ENCODE measurements around the gene PFN1. TPM values are rescaled to one million over a fixed set of nuclear protein-coding genes. Genes with fewer than 3 reads are reported as not detected.

The PFN1 gene
- total and polyA plus RNA-seq, 2 donors (not counting 3 experiments of a cell fraction or from before 2014, with no cell fraction given) = 1,191 to 1,577 TPM

DNA sequence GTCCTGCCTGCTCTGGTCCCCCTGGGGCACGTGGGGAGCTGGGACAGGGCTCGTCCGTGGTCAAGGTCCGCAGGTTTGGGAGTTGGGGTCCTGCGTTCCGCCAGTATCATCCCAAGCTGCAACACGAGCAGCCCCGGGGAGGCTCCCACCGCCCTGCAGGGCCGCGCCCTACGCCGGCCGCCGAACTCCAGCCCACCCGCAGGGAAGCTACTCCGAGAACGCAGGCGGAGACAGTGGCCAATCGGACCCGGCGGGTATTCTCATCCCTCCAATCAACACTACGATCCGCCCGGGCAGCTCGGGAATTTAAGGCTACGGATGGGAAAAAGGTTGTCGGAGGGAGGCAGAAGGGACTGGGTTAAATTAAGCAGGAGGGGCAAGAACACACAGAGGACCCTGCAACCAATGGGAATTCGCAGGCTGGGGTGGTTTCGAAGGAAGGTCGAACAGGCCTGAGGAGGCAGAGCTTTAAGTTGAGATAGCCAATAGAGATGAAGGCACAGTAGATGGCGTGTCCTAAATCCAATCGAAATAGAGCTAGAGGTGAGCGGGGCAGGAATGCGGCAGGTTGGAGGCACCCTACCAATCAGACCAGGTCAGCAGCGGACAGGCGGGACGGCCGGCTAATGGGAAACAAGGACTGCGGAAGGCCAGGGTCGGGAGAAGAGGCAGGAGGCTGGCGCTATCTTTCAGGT lies 18.7 kb upstream of the PFN1 start:
- intact Hi-C loops (cut with micrococcal nuclease) = loop anchor here (1.0 kb wide), 4 partner anchors 19 to 58 kb away; partner anchors contain the start of genes CAMTA2, PFN1, RNF167 and SLC25A11
- peak overlapping the region; percentile 14 to 87 (median 63) for H3K4me3 ChIP-seq (replicated peaks in 1 of 3; ENCODE audit: insufficient read depth in 1 of 3, low read depth in 1 of 3, low read length in 3 of 3)
- peaks cover 9% of the 10 kb centered on the region for H3K79me2 ChIP-seq (ENCODE audit: control insufficient read depth, insufficient read depth, low read length)
- ChIA-PET CTCF (interaction anchor here (1.0 to 4.5 kb wide), 11 partner anchors 10 to 257 kb away, joined by 3 to 40 read pairs (median 9); partner anchors contain the start of genes ARRB2, CAMTA2, CHRNE and RNF167), POLR2A (interaction anchor here (0.6 to 2.6 kb wide), 9 partner anchors 13 to 155 kb away, joined by 3 to 18 read pairs (median 5); partner anchors contain the start of genes ENO3, PFN1, RNF167 and SLC25A11)
- no peaks in the 10 kb centered on the region for H3K9me1 ChIP-seq (replicated peaks; ENCODE audit: control insufficient read depth, extremely low read depth, insufficient read depth, low read length)
- peak overlapping the region; percentile 71 for H3K9ac ChIP-seq (replicated peaks; ENCODE audit: extremely low read depth, insufficient read depth, low read length)
- H3K4me1 ChIP-seq (ENCODE audit: control insufficient read depth, extremely low read depth, insufficient read depth, low read length) = peaks cover 24% of the 10 kb centered on the region
- H3K4me2 ChIP-seq (ENCODE audit: insufficient read depth, low read length) = peak overlapping the region; percentile 85
- H3K27me3 ChIP-seq (ENCODE audit: control insufficient read depth in 2 of 2, insufficient read depth in 2 of 2, low read length in 2 of 2) = no peaks in the 10 kb centered on the region
- no peak overlapping the region for H2AFZ ChIP-seq (ENCODE audit: low read depth, low read length)
- FAIRE-seq (peak; percentile 100), DNase-seq (ENCODE audit: low read depth, low spot score) (peak; percentile 100)
- no peaks in the 10 kb centered on the region for H4K20me1 ChIP-seq (replicated peaks; ENCODE audit: control insufficient read depth, extremely low read depth, insufficient read depth, low read length)
- dilution Hi-C loops (cut with MboI; ENCODE audit: extremely low pct_ligation_motif_present, low sequenced_read_pairs) = no loop called here
- H3K9me3 ChIP-seq (replicated peaks; ENCODE audit: control insufficient read depth, insufficient read depth, low read length) = no peaks in the 10 kb centered on the region
- TF ChIP-seq POLR2AphosphoS5 (IDR thresholded peaks at IDR 0.05; ENCODE audit: insufficient read depth, low read depth, low read length) = no peak
- TF ChIP-seq, protein P1, sequence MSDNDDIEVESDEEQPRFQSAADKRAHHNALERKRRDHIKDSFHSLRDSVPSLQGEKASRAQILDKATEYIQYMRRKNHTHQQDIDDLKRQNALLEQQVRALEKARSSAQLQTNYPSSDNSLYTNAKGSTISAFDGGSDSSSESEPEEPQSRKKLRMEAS (IDR thresholded peaks at IDR 0.05; ENCODE audit: insufficient read depth, insufficient read length) = peak; percentile 8
- TSS peak; percentile 57 for BruUV-seq (replicated peaks)
- peaks cover 4 to 13% of the 10 kb centered on the region in 2 experiments for H3K36me3 ChIP-seq (ENCODE audit: control insufficient read depth in 2 of 2, extremely low read depth in 1 of 2, insufficient read depth in 2 of 2, low read length in 2 of 2)
- peak overlapping the region; percentile 69 for H3K27ac ChIP-seq (ENCODE audit: insufficient read depth, low read depth, low read length)

DNA sequence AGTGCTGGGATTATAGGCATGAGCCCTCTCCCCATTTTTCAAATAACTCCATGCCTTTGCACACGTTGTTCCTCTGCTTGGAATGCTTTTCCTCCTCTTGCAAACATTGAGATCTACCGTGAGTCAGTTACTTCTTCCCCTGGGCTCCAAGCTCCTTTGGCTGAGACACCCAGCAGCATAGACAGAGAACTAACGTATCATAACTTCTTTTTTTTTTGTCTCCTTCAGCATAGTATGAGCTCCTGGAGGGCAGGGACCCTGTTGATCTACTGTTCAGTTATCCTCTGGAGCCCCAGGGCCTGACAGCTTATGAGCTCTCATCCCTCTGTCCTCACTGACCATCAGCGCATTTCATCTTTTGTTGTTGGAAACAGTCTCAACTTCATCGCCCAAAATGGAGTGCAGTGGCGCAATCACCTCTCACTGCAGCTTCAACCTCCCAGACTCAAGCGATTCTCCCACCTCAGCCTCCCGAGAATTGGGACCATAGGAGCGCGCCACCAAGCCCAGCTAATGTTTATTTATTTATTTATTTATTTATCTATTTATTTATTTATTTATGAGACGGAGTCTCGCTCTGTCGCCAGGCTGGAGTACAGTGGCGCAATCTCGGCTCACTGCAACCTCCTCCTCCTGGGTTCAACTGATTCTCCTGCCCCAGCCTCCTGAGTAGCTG lies 17.1 kb upstream of the PFN1 start:
- H2AFZ ChIP-seq (ENCODE audit: low read depth, low read length) = no peak overlapping the region
- DNase-seq (ENCODE audit: low read depth, low spot score) (no peak), FAIRE-seq (no peak)
- dilution Hi-C loops (cut with MboI; ENCODE audit: extremely low pct_ligation_motif_present, low sequenced_read_pairs) (no loop called here), intact Hi-C loops (cut with micrococcal nuclease) (no loop called here)
- peaks cover 24% of the 10 kb centered on the region for H3K4me1 ChIP-seq (ENCODE audit: control insufficient read depth, extremely low read depth, insufficient read depth, low read length)
- no peak for TF ChIP-seq POLR2A (IDR thresholded peaks at IDR 0.05; ENCODE audit: low read depth, low read length)
- no peak for TF ChIP-seq POLR2AphosphoS5 (IDR thresholded peaks at IDR 0.05; ENCODE audit: insufficient read depth, low read depth, low read length)
- no peak for TF ChIP-seq EZH2 (IDR thresholded peaks at IDR 0.05; ENCODE audit: borderline replicate concordance, low read depth, low read length, severe bottlenecking)
- no peak for TF ChIP-seq MYC (IDR thresholded peaks at IDR 0.05; ENCODE audit: low read depth, low read length)
- TF ChIP-seq, protein P1 (IDR thresholded peaks at IDR 0.05; ENCODE audit: insufficient read depth, insufficient read length) = no peak
- no TSS peak for BruUV-seq (replicated peaks)
- no peak overlapping the region for H3K4me3 ChIP-seq (replicated peaks in 1 of 3; ENCODE audit: insufficient read depth in 1 of 3, low read depth in 1 of 3, low read length in 3 of 3)
- no peak overlapping the region for H3K4me2 ChIP-seq (ENCODE audit: insufficient read depth, low read length)
- H3K9me3 ChIP-seq (replicated peaks; ENCODE audit: control insufficient read depth, insufficient read depth, low read length) = no peaks in the 10 kb centered on the region
- no peak overlapping the region for H3K27ac ChIP-seq (ENCODE audit: insufficient read depth, low read depth, low read length)
- POLR2A ChIA-PET = no interaction called here
- peaks cover 9% of the 10 kb centered on the region for H3K79me2 ChIP-seq (ENCODE audit: control insufficient read depth, insufficient read depth, low read length)
- no peaks in the 10 kb centered on the region for H3K9me1 ChIP-seq (replicated peaks; ENCODE audit: control insufficient read depth, extremely low read depth, insufficient read depth, low read length)
- no peaks in the 10 kb centered on the region for H3K27me3 ChIP-seq (ENCODE audit: control insufficient read depth in 2 of 2, insufficient read depth in 2 of 2, low read length in 2 of 2)
- CTCF ChIA-PET = interaction anchor here (1.3 to 4.5 kb wide), 4 partner anchors 12 to 56 kb away, joined by 3 to 40 read pairs (median 13); partner anchors contain the start of genes CAMTA2 and PFN1
- peaks cover 4 to 11% of the 10 kb centered on the region in 2 experiments for H3K36me3 ChIP-seq (ENCODE audit: control insufficient read depth in 2 of 2, extremely low read depth in 1 of 2, insufficient read depth in 2 of 2, low read length in 2 of 2)
- no peaks in the 10 kb centered on the region for H4K20me1 ChIP-seq (replicated peaks; ENCODE audit: control insufficient read depth, extremely low read depth, insufficient read depth, low read length)
- no peak overlapping the region for H3K9ac ChIP-seq (replicated peaks; ENCODE audit: extremely low read depth, insufficient read depth, low read length)

Data from endothelial cell of umbilical vein (primary cell).